ENCODE measurements around the gene OR5H1. TPM values are rescaled to one million over a fixed set of nuclear protein-coding genes. Genes with fewer than 3 reads are reported as not detected.

Gene OR5H1
- total RNA-seq (not detected), polyA plus RNA-seq (not detected)
- long read RNA-seq, donor 1: 0 reads
- long read RNA-seq, donor 2: 0 reads

DNA sequence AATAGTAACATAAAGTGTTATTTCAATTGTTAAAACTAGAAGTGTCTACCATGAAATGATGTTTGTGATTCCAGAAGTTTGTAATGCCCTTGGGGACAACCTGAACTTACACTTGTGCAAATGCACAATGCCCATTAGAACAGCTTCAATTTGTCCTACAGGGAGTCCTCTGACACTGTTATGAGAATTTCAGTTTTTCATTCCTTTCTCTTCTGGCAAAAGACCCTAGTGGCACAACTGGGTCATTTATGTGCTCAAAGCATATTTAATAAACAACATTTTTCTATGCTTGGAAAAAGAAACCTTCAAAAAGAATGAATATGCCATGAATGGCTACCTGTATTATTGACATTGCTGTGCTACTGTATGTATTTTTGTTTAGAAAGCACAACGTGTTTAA lies at the start of gene OR5H1:
OR5H1 (plus strand) TSS at position 301 of the 400 bp plus-strand sequence. CDS start 1,977 bp downstream, outside the sequence.
- TF ChIP-seq, protein P1, sequence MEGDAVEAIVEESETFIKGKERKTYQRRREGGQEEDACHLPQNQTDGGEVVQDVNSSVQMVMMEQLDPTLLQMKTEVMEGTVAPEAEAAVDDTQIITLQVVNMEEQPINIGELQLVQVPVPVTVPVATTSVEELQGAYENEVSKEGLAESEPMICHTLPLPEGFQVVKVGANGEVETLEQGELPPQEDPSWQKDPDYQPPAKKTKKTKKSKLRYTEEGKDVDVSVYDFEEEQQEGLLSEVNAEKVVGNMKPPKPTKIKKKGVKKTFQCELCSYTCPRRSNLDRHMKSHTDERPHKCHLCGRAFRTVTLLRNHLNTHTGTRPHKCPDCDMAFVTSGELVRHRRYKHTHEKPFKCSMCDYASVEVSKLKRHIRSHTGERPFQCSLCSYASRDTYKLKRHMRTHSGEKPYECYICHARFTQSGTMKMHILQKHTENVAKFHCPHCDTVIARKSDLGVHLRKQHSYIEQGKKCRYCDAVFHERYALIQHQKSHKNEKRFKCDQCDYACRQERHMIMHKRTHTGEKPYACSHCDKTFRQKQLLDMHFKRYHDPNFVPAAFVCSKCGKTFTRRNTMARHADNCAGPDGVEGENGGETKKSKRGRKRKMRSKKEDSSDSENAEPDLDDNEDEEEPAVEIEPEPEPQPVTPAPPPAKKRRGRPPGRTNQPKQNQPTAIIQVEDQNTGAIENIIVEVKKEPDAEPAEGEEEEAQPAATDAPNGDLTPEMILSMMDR (IDR thresholded peaks at IDR 0.05): no peak
- Histone ChIP-seq H3K4me3 (no peak within 1 kb of the TSS), H3K9me3 (no peaks in the 10 kb centered on the region), H3K27me3 (ENCODE audit: insufficient read depth in 3 of 3, low read length in 2 of 3) (no peaks in the 10 kb centered on the region), H3K36me3 (ENCODE audit: insufficient read depth in 1 of 2, low read depth in 1 of 2) (no peaks in the 10 kb centered on the region), H3K27ac (no peak within 1 kb of the TSS), H3K4me1 (no peaks in the 10 kb centered on the region)
- DNase-seq (no peak), ATAC-seq (no peak)
- WGBS, 3 donors: 67 to 87% (median 73%) methylated on average over 1 of the region's 1 CpG
- intact Hi-C loops (cut with DNase I): no loop called here

DNA sequence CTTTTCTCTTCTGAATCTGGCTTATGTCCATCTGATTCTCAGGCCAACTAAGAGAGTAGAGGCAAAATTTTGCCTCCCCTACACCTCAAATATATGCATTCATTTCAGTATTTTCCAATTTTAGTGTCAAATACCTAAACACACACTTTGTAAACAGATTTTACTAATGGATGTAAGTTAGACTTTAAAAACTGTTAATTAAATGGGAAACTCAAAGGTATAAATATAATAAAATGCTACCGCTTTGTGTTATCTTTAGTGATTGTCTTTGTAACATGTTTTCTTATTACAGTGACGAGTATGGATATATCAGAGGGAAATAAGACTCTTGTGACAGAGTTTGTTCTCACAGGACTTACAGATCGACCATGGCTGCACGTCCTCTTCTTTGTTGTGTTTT lies 43.6 kb upstream of the OR5H1 start, which contains the start of gene OR5AC2:
OR5AC2 (plus strand) TSS at position 301 of the 400 bp plus-strand sequence; CDS start at position 301, 0 bp downstream.
- H3K27ac ChIP-seq: no peak within 1 kb of the TSS
- no peaks in the 10 kb centered on the region for H3K4me1 ChIP-seq
- TF ChIP-seq, protein P1 (IDR thresholded peaks at IDR 0.05): no peak
- 73 to 86% (median 79%) methylated on average over 4 of the region's 4 CpGs for WGBS, 3 donors
- intact Hi-C loops (cut with DNase I): no loop called here
- no peaks in the 10 kb centered on the region for H3K36me3 ChIP-seq (ENCODE audit: insufficient read depth in 1 of 2, low read depth in 1 of 2)
- H3K9me3 ChIP-seq: no peaks in the 10 kb centered on the region
- ATAC-seq: no peak
- no peak for DNase-seq
- H3K27me3 ChIP-seq (ENCODE audit: insufficient read depth in 3 of 3, low read length in 2 of 3): no peaks in the 10 kb centered on the region
- no peak within 1 kb of the TSS for H3K4me3 ChIP-seq

DNA sequence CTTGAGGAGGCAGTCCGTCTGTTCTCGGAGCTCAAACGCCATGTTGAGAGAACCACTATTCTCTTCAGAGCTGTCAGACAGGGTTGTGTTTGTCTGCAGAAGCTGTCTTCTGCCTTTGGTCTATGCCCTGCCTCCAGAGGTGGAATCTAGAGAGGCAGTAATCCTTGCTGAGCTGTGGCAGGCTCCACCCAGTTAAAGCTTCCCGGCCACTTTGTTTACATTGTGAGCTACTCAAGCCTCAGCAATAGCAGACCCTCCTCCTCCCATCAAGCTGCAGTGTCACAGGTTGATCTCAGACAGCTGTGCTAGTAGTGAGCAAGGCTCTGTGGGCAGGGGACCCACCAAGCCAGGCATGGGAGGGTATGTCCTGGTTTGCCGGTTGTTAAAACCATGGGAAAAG lies 34.6 kb upstream of the OR5H1 start:
- ATAC-seq (no peak), DNase-seq (no peak)
- TF ChIP-seq, protein P1 (IDR thresholded peaks at IDR 0.05): no peak
- Histone ChIP-seq H3K4me1 (no peaks in the 10 kb centered on the region), H3K27ac (no peak overlapping the region), H3K9me3 (no peaks in the 10 kb centered on the region), H3K27me3 (ENCODE audit: insufficient read depth in 3 of 3, low read length in 2 of 3) (no peaks in the 10 kb centered on the region), H3K36me3 (ENCODE audit: insufficient read depth in 1 of 2, low read depth in 1 of 2) (no peaks in the 10 kb centered on the region), H3K4me3 (no peak overlapping the region)
- intact Hi-C loops (cut with DNase I): no loop called here
- 76 to 81% (median 77%) methylated on average over 5 of the region's 5 CpGs for WGBS, 3 donors

DNA sequence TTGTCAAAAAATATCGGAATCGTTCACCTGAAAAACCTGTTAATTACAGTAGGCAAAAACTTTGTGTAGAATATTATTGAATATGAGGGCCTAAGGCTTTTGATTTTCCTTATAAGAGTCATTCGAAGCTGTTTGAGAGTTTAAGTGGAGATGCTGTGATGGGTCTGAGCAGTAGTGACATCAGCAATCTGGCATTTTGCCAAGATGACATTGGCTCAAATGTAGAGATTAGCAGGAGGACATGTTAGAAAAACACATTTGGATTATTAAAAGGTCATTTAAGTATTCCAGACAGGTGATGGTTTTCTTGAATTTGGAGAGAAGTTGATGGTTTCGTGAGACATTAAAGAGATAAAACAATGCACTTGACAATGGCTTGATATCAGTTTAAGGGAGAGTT lies 30.7 kb upstream of the OR5H1 start:
- no peak for ATAC-seq
- no peaks in the 10 kb centered on the region for H3K4me1 ChIP-seq
- TF ChIP-seq, protein P1 (IDR thresholded peaks at IDR 0.05): no peak
- DNase-seq: no peak
- H3K9me3 ChIP-seq: no peaks in the 10 kb centered on the region
- 78 to 82% (median 80%) methylated on average over 4 of the region's 4 CpGs for whole genome bisulfite sequencing, 3 donors
- H3K27me3 ChIP-seq (ENCODE audit: insufficient read depth in 3 of 3, low read length in 2 of 3): no peaks in the 10 kb centered on the region
- no peak overlapping the region for H3K4me3 ChIP-seq
- intact Hi-C loops (cut with DNase I): no loop called here
- H3K27ac ChIP-seq: no peak overlapping the region
- no peaks in the 10 kb centered on the region for H3K36me3 ChIP-seq (ENCODE audit: insufficient read depth in 1 of 2, low read depth in 1 of 2)

DNA sequence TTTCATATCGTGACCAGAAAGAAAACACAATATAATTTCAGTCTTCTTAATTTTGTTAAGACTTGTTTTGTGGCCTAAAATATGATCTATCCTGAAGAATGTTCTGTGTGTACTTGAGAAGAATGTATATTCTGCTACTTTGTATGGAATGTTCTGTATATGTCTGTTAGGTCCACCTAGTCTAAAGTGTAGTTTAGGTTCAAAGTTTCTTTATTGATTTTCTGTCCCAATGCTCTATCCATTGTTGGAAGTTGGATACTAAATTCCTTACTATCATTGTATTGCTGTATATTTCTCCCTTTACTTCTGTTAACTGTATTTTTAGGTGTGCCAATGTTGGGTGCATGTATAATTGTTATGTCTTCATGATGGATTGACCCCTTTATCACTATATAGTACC lies 22.4 kb upstream of the OR5H1 start:
- WGBS, 3 donors: 42 to 50% (median 47%) methylated on average over 1 of the region's 1 CpG
- no peaks in the 10 kb centered on the region for H3K36me3 ChIP-seq (ENCODE audit: insufficient read depth in 1 of 2, low read depth in 1 of 2)
- peaks cover 6% of the 10 kb centered on the region for H3K9me3 ChIP-seq
- ATAC-seq: no peak
- H3K27ac ChIP-seq: no peak overlapping the region
- TF ChIP-seq, protein P1 (IDR thresholded peaks at IDR 0.05): no peak
- intact Hi-C loops (cut with DNase I): no loop called here
- H3K4me3 ChIP-seq: no peak overlapping the region
- H3K27me3 ChIP-seq (ENCODE audit: insufficient read depth in 3 of 3, low read length in 2 of 3): no peaks in the 10 kb centered on the region
- H3K4me1 ChIP-seq: no peaks in the 10 kb centered on the region
- DNase-seq: no peak

Data from psoas muscle (tissue), 8 donors.